Inflammatory macrophage treated with lipopolysaccharide for 1 hour (primary cell): Measurements from ENCODE around the gene ALX4.
A peak's percentile ranks its signal among the peaks of the same experiment; 100 is the strongest.

Source experiments
- DNase-seq, 2 donors: peaks; one replicate each; pipeline ENCODE4 v3.0.0-alpha.2; 2020 to 2022

Gene ALX4

DNA sequence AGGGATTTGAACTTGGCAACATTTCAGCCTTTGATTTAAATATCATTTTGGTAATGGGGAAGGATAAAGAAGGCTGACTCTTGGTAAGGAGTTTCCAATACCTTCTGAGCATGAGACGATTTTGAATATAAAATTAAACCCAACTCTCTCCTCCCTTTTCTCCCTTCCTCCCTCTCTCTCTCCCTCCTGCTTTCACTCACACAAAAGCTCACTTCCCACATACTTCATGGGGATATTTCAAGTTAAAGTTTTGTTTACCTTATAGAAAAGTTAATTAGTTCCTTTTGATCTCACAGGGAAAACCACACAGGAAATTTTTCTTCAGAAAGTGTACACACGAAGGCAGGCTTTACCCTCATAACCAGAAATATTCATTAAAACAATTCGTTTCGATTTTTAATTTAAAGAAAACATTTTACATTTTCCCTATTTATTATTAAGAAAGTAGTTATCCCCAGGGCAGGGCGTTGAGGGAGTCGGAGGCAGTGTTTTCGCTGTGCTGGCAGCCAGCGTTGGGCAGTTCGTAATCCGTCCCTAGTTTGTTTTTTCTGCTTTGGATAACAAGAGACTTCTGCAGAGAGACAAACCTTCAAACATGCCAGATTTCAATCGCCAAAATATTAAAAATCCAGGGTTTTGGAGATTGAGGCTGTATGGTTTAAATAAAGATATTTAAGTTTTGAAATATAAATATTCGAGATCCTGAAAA lies 25.3 kb upstream of the ALX4 start:
- no peak for DNase-seq

DNA sequence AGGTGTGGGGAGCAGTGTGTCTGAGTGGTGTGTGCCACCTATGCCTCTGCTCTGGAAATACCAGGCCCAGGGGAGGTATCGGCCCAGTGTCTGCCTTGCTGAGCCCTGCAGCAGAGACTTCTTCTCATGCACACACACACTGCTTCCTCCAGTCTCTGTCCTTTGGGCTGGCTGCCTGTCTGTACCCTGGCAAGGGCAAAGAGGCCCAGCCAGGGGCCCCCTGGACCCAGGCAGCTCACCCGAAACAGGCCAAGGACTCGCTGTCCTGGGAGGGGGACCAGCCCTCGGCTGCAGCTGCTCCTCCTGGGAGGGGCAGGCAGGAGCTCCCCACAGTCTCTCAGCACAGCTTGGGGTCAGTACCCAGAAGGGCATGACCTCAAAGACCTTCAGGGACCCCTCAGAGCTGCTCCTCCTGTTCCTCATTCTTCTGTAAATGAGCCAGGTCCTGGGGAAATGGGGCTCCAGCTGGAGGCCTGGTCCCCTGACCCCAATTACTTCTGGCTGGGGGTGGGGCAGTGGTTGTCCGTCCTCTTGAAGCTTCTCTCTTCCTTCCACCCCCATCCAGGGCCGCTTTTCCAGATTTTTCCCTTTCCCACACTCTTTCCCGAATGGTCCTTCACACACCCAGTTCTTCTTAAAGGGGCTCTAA lies 24.5 kb upstream of the ALX4 start:
- no peak for DNase-seq

- peak in 1 of 2 donors; percentile 28 for DNase-seq
Observed at GRCh38 chr11:44333271-44334218, 23.6 kb upstream of the ALX4 start.

DNA sequence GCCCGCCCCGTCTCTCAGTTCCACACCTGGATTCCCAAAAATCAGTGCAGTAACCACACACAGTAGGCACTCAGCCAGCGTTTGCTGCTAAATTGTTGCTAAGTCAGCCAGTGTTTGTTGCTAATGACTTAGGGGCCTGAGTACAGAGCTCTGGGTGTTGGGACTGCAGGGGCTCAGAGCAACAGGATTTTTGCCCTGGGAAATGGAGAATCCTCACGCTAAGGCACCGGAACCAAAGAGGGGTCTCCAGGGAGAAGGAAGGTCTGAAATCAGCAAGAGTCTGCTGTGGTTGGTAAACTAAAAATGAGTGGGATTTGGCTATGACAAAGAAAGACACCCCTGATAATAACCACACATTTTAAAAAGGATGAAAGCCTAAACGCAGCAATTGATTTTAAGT lies 22.7 kb upstream of the ALX4 start:
- DNase-seq: no peak

DNA sequence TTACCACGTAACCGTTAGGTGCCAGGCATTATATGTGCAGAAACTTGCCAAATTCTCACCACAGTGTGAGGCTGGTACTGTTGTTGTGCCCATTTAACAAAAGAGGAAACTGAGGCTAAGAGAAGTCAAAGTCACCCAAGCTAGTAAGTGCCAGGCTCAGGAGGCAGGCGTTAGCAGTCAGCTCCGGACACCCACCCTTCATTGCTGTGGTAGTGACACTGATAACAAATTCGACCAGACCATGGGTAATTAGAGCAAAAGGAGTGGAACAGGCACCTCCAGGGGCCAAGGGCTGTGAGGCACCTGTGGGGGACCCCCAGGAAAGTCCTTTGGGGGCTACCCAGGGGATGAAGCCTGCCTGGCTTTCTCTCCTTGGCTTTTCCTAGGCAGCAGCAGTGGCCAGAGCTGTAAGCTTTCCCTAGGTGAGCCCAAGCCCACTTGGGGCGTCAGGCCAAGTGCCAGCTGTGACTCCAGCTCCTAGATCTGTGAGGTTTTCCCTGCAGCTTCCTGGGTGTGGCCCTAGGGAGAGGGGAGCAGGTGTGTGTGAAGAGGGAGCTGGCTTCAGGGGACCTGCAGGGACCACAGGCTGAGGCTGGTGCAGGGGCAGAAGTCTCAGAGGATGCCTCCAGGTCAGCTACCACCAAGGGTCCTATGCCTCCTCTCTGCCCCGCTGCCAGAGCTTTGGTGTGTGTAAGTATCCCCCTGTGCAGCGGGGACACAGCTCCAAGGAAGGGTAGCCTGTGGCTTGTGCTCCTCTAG lies 19.7 kb upstream of the ALX4 start:
- DNase-seq: no peak

GRCh38 chr11:44328138-44328660 lies 18.3 kb upstream of the ALX4 start:
- DNase-seq: no peak

- DNase-seq: no peak
Observed at GRCh38 chr11:44327730-44328129, 17.8 kb upstream of the ALX4 start.

GRCh38 chr11:44326615-44327475 lies 16.9 kb upstream of the ALX4 start:
- DNase-seq: no peak

- DNase-seq: no peak
Observed at GRCh38 chr11:44325698-44326097, 15.8 kb upstream of the ALX4 start.

DNA sequence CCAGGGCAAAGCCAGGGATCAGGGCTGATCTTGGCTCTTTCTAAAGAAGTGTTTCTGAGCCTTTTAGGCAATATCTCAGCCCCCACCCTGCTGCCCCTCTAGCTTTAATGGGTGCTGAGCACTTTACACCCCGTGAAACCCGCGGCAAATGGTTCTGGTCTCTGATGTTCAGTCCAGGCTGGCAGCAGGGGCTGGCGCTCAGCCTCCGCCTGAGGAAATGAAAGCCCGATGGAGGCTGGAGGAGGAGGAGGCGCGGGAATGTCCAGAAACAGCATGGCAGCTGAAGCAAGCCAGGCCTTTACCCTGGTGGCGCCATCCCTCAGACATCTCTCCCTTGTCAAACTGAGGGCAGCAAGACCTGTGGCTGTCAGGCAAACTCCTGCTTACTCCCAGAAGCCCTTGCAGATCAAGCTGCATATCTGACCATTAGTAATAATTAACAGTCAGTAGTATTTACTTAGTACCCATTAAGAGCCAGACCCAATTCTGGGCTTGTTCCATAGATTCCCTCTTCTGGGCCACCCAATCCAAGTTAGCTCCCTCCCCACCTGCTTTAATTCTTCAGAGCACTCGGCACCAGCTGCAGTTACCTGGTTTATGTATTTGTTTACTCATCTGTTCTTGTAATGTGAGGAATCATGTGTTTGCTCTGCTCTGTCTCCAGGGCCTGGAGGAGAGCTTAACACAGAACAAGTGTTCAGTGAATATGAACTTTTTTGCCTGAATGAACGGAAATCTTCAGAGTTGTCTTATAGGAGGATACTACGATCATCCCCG lies 15.0 kb upstream of the ALX4 start:
- no peak for DNase-seq

GRCh38 chr11:44324222-44324621 lies 14.3 kb upstream of the ALX4 start:
- DNase-seq: no peak

DNA sequence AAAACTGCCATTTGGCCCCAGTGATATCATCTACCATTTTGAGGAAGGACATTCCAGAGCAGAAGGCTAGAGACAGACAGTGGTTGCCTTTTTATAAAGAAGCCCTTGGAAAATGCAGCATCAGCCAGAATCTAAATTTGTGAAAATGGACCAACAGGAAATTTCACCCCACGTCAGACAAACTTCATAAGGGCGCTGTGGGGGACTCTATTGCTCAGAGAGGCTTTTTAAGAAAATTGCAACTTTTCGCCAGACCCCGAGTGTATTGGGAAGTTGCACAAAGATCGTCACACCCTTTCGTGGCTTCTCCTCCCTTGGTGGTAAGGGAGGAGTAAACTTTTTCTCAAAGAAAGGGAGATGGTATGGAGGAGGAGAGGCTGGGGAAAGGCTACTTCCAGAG lies 12.3 kb upstream of the ALX4 start:
- DNase-seq: peak in 1 of 2 donors; percentile 7

- no peak for DNase-seq
Observed at GRCh38 chr11:44321059-44321458, 11.1 kb upstream of the ALX4 start.

GRCh38 chr11:44320289-44320973 lies 10.5 kb upstream of the ALX4 start:
- DNase-seq: no peak

DNA sequence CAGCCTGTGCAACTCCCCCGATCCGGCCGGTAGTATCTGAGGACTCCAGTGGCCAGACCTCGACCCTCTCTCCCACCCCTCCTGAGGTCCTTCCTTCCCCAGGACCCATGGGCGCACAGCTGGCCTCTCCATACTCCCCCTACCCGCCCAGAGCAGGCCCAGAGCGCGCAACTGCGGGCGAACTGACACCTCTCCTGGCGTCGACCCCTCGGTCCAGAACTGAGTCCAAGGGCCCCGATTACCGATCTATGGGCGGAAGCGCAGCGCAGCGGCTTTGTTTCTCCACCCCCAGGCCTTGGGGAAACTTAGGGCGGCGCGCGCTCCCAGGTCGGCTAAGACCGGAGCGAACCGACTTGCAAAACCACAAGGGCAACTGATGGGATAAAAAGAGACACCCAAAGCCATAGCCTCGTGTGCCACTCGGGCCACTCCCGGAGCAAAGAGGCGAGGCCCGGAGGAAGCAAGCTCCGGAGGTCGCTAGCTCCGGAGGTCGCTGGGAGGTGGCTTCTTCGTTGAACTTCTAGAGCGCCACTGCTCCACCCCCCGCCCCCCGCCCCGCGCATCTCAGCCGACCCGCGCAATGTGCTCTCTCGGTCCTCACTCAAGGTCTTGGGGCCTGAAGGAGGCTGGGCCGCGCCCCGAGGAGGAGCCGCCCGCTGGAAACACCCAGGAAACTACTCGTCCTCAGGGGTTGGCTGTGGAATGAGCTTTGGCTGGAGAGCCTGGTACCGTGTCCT lies 9.8 kb upstream of the ALX4 start:
- no peak for DNase-seq

DNA sequence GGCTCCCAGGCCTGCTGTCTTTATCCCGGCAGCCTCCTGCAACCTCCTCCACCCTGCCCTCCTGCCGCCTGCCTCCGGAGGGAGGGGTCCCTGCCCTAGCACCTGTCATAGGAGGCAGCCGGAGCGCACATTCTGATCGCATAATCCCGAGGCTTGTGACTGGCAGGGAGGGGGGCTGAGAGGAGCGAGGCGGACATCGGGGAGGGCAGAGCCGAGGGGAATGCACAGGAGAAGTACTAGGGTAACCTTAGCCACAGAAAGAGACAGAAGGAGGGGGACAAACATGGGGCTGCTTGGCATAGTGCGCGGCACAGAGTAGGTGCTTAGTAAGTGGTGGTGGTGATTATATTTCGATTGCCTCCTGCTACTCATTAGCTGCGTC lies 9.2 kb upstream of the ALX4 start:
- no peak for DNase-seq

GRCh38 chr11:44318369-44318768 lies 8.4 kb upstream of the ALX4 start:
- DNase-seq: no peak

DNA sequence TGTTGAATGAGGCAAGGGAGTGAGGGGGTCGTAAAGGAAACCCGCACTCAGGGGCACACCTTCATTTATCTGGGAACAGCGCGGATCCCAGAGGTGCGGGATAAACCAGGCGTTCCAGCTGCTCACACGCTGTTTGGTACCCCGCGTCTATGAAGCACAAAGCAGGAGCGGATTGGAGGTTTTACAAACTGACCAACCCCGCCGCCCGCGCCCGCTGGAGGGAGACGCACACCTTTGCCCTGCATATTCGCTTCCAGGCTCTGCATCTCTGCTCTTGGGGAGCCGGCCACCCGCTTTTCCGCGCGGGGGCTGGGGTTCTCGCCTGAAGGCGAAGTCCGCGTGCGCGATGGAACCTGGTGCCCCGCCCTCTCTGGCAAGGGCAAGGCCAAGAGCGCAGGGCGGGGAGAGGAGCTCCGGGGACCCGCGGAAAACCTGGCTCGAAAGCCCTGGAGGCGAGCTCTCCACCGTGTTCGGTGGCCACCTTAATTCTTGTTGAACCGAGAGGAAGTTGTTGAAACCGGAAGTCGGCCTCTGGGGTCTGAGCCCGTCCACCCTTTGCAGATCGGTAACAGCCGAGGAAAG lies 6.8 kb upstream of the ALX4 start:
- no peak for DNase-seq
